IMR-90 (cell line): Measurements from ENCODE around the gene STK32A. TPM values are rescaled to one million over a fixed set of nuclear protein-coding genes. Genes with fewer than 3 reads are reported as not detected.

Source experiments
- ATAC-seq: fragments of 200-7000 bp; cut with Tn5 transposase; 2 replicates; pipeline ENCODE4 v1.9.1; 2020; ENCODE audit warnings: low read depth, mild to moderate bottlenecking, moderate library complexity
- BruUV-seq: library from RNA; stranded (reverse); fragments of 400-500 nt; replicated peaks from 2 replicates; lab custom pipeline; 2021; lab: Mats Ljungman, UMichigan
- CTCF ChIA-PET: fragments of 300-600 bp; formaldehyde crosslinking; extraction: SDS; loops from one replicate; lab custom pipeline; 2021; ENCODE audit warnings: antibody characterized with exemption; lab: Yijun Ruan, JAX
- POLR2A ChIA-PET: fragments of 300-600 bp; sonication (Branson Sonifier 250); formaldehyde crosslinking; loops from one replicate; lab custom pipeline; 2022; ENCODE audit warnings: antibody characterized with exemption; ENCODE audit not compliant: unreplicated experiment; lab: Charles Lee
- DNase-seq: peaks from one replicate; pipeline ENCODE4 v3.0.0; 2013
- H2AFZ ChIP-seq: replicated peaks from 2 replicates; pipeline ENCODE3; 2013; ENCODE audit warnings: low read length, mild to moderate bottlenecking; ENCODE audit not compliant: poor library complexity
- H2AK5ac ChIP-seq: 2 replicates; pipeline ENCODE4 v1.6.1; 2013; ENCODE audit warnings: low read depth, low read length, inconsistent platforms
- H2AK9ac ChIP-seq: replicated peaks from 2 replicates; pipeline ENCODE3; 2013; ENCODE audit warnings: mild to moderate bottlenecking, low read depth, low read length, moderate library complexity; ENCODE audit not compliant: poor library complexity
- H2BK120ac ChIP-seq: 2 replicates; pipeline ENCODE4 v1.6.1; 2013; ENCODE audit warnings: low read depth, low read length, inconsistent platforms
- H2BK15ac ChIP-seq: 3 replicates; pipeline ENCODE4 v1.6.1; 2013; ENCODE audit warnings: low read depth, low read length, inconsistent platforms
- H2BK20ac ChIP-seq: 2 replicates; pipeline ENCODE4 v1.6.1; 2013; ENCODE audit warnings: low read depth, mild to moderate bottlenecking, inconsistent platforms, low read length, moderate library complexity
- H2BK5ac ChIP-seq: 2 replicates; pipeline ENCODE4 v1.6.1; 2013; ENCODE audit warnings: mild to moderate bottlenecking, low read depth, low read length, inconsistent platforms; ENCODE audit not compliant: poor library complexity, severe bottlenecking
- H3K14ac ChIP-seq: replicated peaks from 2 replicates; pipeline ENCODE4 v1.6.1; 2013; ENCODE audit warnings: low read depth, low read length, inconsistent platforms
- H3K18ac ChIP-seq: 2 replicates; pipeline ENCODE4 v1.6.1; 2013; ENCODE audit warnings: low read depth, low read length, control low read depth
- H3K23ac ChIP-seq: 2 replicates; pipeline ENCODE4 v1.6.1; 2013; ENCODE audit warnings: low read depth, low read length, inconsistent platforms
- H3K27ac ChIP-seq: 2 replicates; pipeline ENCODE4 v1.5.1; 2013; ENCODE audit warnings: mild to moderate bottlenecking, control low read depth, low read length; ENCODE audit not compliant: insufficient read depth
- H3K27me3 ChIP-seq: 2 replicates; pipeline ENCODE4 v1.6.1; 2013; ENCODE audit warnings: low read length; ENCODE audit not compliant: control insufficient read depth, insufficient read depth
- H3K36me3 ChIP-seq: 2 replicates; pipeline ENCODE4 v1.6.1; 2013; ENCODE audit warnings: low read length, mixed read lengths; ENCODE audit not compliant: control insufficient read depth, insufficient read depth
- H3K4ac ChIP-seq: 2 replicates; pipeline ENCODE4 v1.6.1; 2013; ENCODE audit warnings: low read depth, low read length, inconsistent platforms
- H3K4me1 ChIP-seq: 2 replicates; pipeline ENCODE4 v1.6.1; 2013; ENCODE audit warnings: low read length, mixed read lengths; ENCODE audit not compliant: control insufficient read depth, insufficient read depth
- H3K4me2 ChIP-seq: 2 replicates; pipeline ENCODE4 v1.6.1; 2013; ENCODE audit warnings: low read depth, mild to moderate bottlenecking, control low read depth, low read length, moderate library complexity
- H3K4me3 ChIP-seq: 2 replicates; pipeline ENCODE4 v1.5.1; 2013; ENCODE audit warnings: low read depth, mild to moderate bottlenecking, control low read depth, low read length, moderate library complexity; ENCODE audit not compliant: insufficient read depth
- H3K56ac ChIP-seq: 2 replicates; pipeline ENCODE4 v1.6.1; 2013; ENCODE audit warnings: low read length, inconsistent platforms; ENCODE audit not compliant: insufficient read depth; ENCODE audit errors: extremely low read depth
- H3K79me1 ChIP-seq, 2 experiments: 2 replicates each; pipeline ENCODE4 v1.6.1; 2013; ENCODE audit warnings: low read length in 2 of 2, inconsistent platforms in 1 of 2, low read depth in 1 of 2
- H3K9ac ChIP-seq: 2 replicates; pipeline ENCODE4 v1.6.1; 2013; ENCODE audit warnings: low read depth, low read length, control low read depth
- H3K9me1 ChIP-seq: 2 replicates; pipeline ENCODE4 v1.6.1; 2013; ENCODE audit warnings: low read length, inconsistent platforms; ENCODE audit not compliant: insufficient read depth
- H3K9me3 ChIP-seq: 2 replicates; pipeline ENCODE4 v1.6.1; 2013; ENCODE audit warnings: low read length; ENCODE audit not compliant: control insufficient read depth, insufficient read depth
- H4K20me1 ChIP-seq: 2 replicates; pipeline ENCODE4 v1.6.1; 2013; ENCODE audit warnings: low read length, inconsistent platforms; ENCODE audit not compliant: insufficient read depth
- H4K5ac ChIP-seq: 2 replicates; pipeline ENCODE4 v1.6.1; 2013; ENCODE audit warnings: mild to moderate bottlenecking, low read depth, low read length, control low read depth
- H4K8ac ChIP-seq, 2 experiments: 2 replicates each; pipeline ENCODE4 v1.6.1; 2013; ENCODE audit warnings: low read depth in 2 of 2, low read length in 2 of 2, control low read depth in 1 of 2, inconsistent platforms in 1 of 2
- H4K91ac ChIP-seq: 2 replicates; pipeline ENCODE4 v1.6.1; 2013; ENCODE audit warnings: low read depth, low read length, inconsistent platforms; ENCODE audit not compliant: insufficient read depth
- BHLHE40 ChIP-seq: fragments of 150-350 bp; IDR thresholded peaks from 2 replicates; pipeline ENCODE4 v1.6.1; 2016; ENCODE audit warnings: mild to moderate bottlenecking, low read depth, low read length
- CEBPB ChIP-seq: IDR thresholded peaks from 2 replicates; pipeline ENCODE4 v1.6.1; 2012; ENCODE audit warnings: low read depth, low read length, improper control_type of control experiment
- ELK1 ChIP-seq: fragments of 150-350 bp; IDR thresholded peaks from 2 replicates; pipeline ENCODE4 v1.6.1; 2016; ENCODE audit warnings: low read depth, mild to moderate bottlenecking, low read length, moderate library complexity, borderline replicate concordance
- MAZ ChIP-seq: IDR thresholded peaks from 2 replicates; pipeline ENCODE4 v1.6.1; 2012; ENCODE audit warnings: low read depth, mild to moderate bottlenecking, low read length, improper control_type of control experiment, moderate library complexity, borderline replicate concordance
- MXI1 ChIP-seq: IDR thresholded peaks from 2 replicates; pipeline ENCODE4 v1.6.1; 2012; ENCODE audit warnings: low read depth, mild to moderate bottlenecking, low read length, moderate library complexity, borderline replicate concordance
- NFE2L2 ChIP-seq: fragments of 150-350 bp; IDR thresholded peaks from 2 replicates; pipeline ENCODE4 v1.6.1; 2016; ENCODE audit warnings: low read depth, mild to moderate bottlenecking, low read length
- POLR2A ChIP-seq: IDR thresholded peaks from 2 replicates; pipeline ENCODE4 v1.6.1; 2012; ENCODE audit warnings: mild to moderate bottlenecking, low read depth, low read length
- RCOR1 ChIP-seq: IDR thresholded peaks from 2 replicates; pipeline ENCODE4 v1.6.1; 2012; ENCODE audit warnings: mild to moderate bottlenecking, low read length, improper control_type of control experiment; ENCODE audit not compliant: insufficient replicate concordance
- RFX5 ChIP-seq: IDR thresholded peaks from 2 replicates; pipeline ENCODE4 v1.8.0; 2012; ENCODE audit warnings: low read depth, mild to moderate bottlenecking, low read length, moderate library complexity
- WGBS, 2 experiments: methylation state at CpG; one replicate each; pipeline versions ENCODE4 v1.1.5 to v1.1.7; 2013; ENCODE audit warnings: missing lambda C conversion rate in 2 of 2; ENCODE audit not compliant: insufficient read length in 1 of 2; ENCODE audit errors: extremely low coverage in 2 of 2; 5-methylcytosine and 5-hydroxymethylcytosine counted together
- dilution Hi-C: fragments of 300-500 bp; cut with HindIII; formaldehyde crosslinking; loops from one replicate; pipeline ENCODE4 v1.14.3; 2018; ENCODE audit warnings: low sequenced_read_pairs; ENCODE audit not compliant: unreplicated experiment
- in situ Hi-C: fragments of 300-500 bp; cut with MboI; formaldehyde crosslinking; loops from 3 replicates; pipeline ENCODE4 v1.14.3; 2019; ENCODE audit warnings: low sequenced_read_pairs, inconsistent platforms, mixed read lengths
- intact Hi-C: fragments of 100-400 bp; cut with micrococcal nuclease; formaldehyde crosslinking; loops from 2 replicates; pipeline ENCODE4 v1.10.0; 2022
- polyA plus RNA-seq, 3 experiments: library from polyadenylated mRNA; depleted of rRNA; stranded (reverse); fragments of >200 nt; gene quantifications; 2 replicates each; pipeline ENCODE4 v1.2.3, GENCODE V29; 2012; ENCODE audit warnings: low replicate concordance in 1 of 3
- total RNA-seq: library from RNA; depleted of rRNA; stranded (reverse); fragments of >200 nt; gene quantifications from 2 replicates; pipeline ENCODE4 v1.2.3, GENCODE V29; 2012

STK32A gene
- total and polyA plus RNA-seq, 2 of the 4 experiments (the other 2 are of a cell fraction): 0.12 to 0.18 TPM

- Histone ChIP-seq H3K27ac (no peak overlapping the region), H2BK5ac (no peak overlapping the region), H2BK20ac (no peak overlapping the region), H2AFZ (no peak overlapping the region), H2AK5ac (no peak overlapping the region), H3K4me3 (no peak overlapping the region), H3K4ac (no peak overlapping the region), H2BK15ac (no peak overlapping the region), H4K91ac (no peak overlapping the region), H3K4me2 (no peak overlapping the region), H2AK9ac (no peak overlapping the region), H3K23ac (no peak overlapping the region), H4K8ac (no peak overlapping the region), H2BK120ac (no peak overlapping the region), H3K9me1 (no peaks in the 10 kb centered on the region), H3K9ac (no peak overlapping the region), H3K9me3 (no peaks in the 10 kb centered on the region), H4K5ac (no peak overlapping the region), H3K36me3 (no peaks in the 10 kb centered on the region), H3K27me3 (no peaks in the 10 kb centered on the region), H3K56ac (no peak overlapping the region), H3K18ac (no peak overlapping the region), H3K4me1 (0 out of 2 replicates have a peak, but pooled peaks cover 2% of the 10 kb centered on the region), H3K79me1 (no peaks in the 10 kb centered on the region), H3K14ac (no peak overlapping the region), H4K20me1 (no peaks in the 10 kb centered on the region)
- in situ Hi-C loops: no loop called here
- intact Hi-C loops: no loop called here
- peak; percentile 37; the same call in 1 of the 2 replicates for ATAC-seq
- TF ChIP-seq MAZ (no peak), RCOR1 (no peak), POLR2A (no peak), CEBPB (no peak), MXI1 (no peak), NFE2L2 (peak; percentile 25; the same call in 1 of the 2 replicates), RFX5 (no peak), BHLHE40 (no peak), ELK1 (no peak)
- BruUV-seq: no TSS peak
- peak; percentile 6 for DNase-seq
- whole genome bisulfite sequencing, 2 experiments: 74% methylated on average over 6 of the region's 10 CpGs; no CpG with 5 or more reads in 1 of the 2 experiments
- ChIA-PET POLR2A (no interaction called here), CTCF (no interaction called here)
- dilution Hi-C loops: no loop called here
These were observed 75.4 kb downstream of the STK32A start for GRCh38 chr5:147310059-147310704.
